ENCODE data around the gene PBX1. TPM values are rescaled to one million over a fixed set of nuclear protein-coding genes. Genes with fewer than 3 reads are reported as not detected.

The PBX1 gene
- total and polyA plus RNA-seq, 2 donors (not counting 3 experiments of a cell fraction or from before 2014, with no cell fraction given): 10.7 to 24.1 TPM

- Histone ChIP-seq H2AFZ (ENCODE audit: low read depth, low read length) (no peak overlapping the region), H3K4me3 (replicated peaks in 1 of 3; ENCODE audit: insufficient read depth in 1 of 3, low read depth in 1 of 3, low read length in 3 of 3) (no peak overlapping the region), H4K20me1 (replicated peaks; ENCODE audit: control insufficient read depth, extremely low read depth, insufficient read depth, low read length) (no peaks in the 10 kb centered on the region), H3K9me1 (replicated peaks; ENCODE audit: control insufficient read depth, extremely low read depth, insufficient read depth, low read length) (no peaks in the 10 kb centered on the region), H3K27me3 (ENCODE audit: control insufficient read depth in 2 of 2, insufficient read depth in 2 of 2, low read length in 2 of 2) (no peaks in the 10 kb centered on the region), H3K4me2 (ENCODE audit: insufficient read depth, low read length) (no peak overlapping the region), H3K36me3 (ENCODE audit: control insufficient read depth in 2 of 2, extremely low read depth in 1 of 2, insufficient read depth in 2 of 2, low read length in 2 of 2) (no peaks in the 10 kb centered on the region), H3K9me3 (replicated peaks; ENCODE audit: control insufficient read depth, insufficient read depth, low read length) (no peaks in the 10 kb centered on the region), H3K9ac (replicated peaks; ENCODE audit: extremely low read depth, insufficient read depth, low read length) (no peak overlapping the region), H3K79me2 (ENCODE audit: control insufficient read depth, insufficient read depth, low read length) (no peaks in the 10 kb centered on the region), H3K4me1 (ENCODE audit: control insufficient read depth, extremely low read depth, insufficient read depth, low read length) (no peaks in the 10 kb centered on the region), H3K27ac (ENCODE audit: insufficient read depth, low read depth, low read length) (no peak overlapping the region)
- DNase-seq (ENCODE audit: low read depth, low spot score) (no peak), FAIRE-seq (no peak)
- intact Hi-C loops (cut with micrococcal nuclease): no loop called here
- TF ChIP-seq POLR2A (IDR thresholded peaks at IDR 0.05; ENCODE audit: low read depth, low read length) (no peak), GATA2 (IDR thresholded peaks at IDR 0.05; ENCODE audit: insufficient read depth, insufficient read length, low read depth, low read length) (no peak), POLR2AphosphoS5 (IDR thresholded peaks at IDR 0.05; ENCODE audit: insufficient read depth, low read depth, low read length) (no peak), EZH2 (IDR thresholded peaks at IDR 0.05; ENCODE audit: borderline replicate concordance, low read depth, low read length, severe bottlenecking) (no peak), FOS (IDR thresholded peaks at IDR 0.05; ENCODE audit: borderline replicate concordance, insufficient read depth, low read length) (no peak), CTCF (IDR thresholded peaks at IDR 0.05; ENCODE audit: extremely low read depth in 1 of 2, insufficient read depth in 1 of 2, low read depth in 1 of 2, low read length in 2 of 2) (no peak), MYC (IDR thresholded peaks at IDR 0.05; ENCODE audit: low read depth, low read length) (no peak), JUN (IDR thresholded peaks at IDR 0.05; ENCODE audit: borderline replicate concordance, insufficient read depth, insufficient read length, low read depth) (no peak)
- TF ChIP-seq, protein P1, sequence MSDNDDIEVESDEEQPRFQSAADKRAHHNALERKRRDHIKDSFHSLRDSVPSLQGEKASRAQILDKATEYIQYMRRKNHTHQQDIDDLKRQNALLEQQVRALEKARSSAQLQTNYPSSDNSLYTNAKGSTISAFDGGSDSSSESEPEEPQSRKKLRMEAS (IDR thresholded peaks at IDR 0.05; ENCODE audit: insufficient read depth, insufficient read length): no peak
- CTCF ChIA-PET: interaction anchor here (0.6 to 1.2 kb wide), 5 partner anchors 9 to 121 kb away, joined by 3 to 4 read pairs (median 4); no protein-coding TSS in a partner anchor
- BruUV-seq (replicated peaks): no TSS peak
- POLR2A ChIA-PET: no interaction called here
- dilution Hi-C loops (cut with MboI; ENCODE audit: extremely low pct_ligation_motif_present, low sequenced_read_pairs): no loop called here
Observed at GRCh38 chr1:164640686-164641352, 81.8 kb downstream of the PBX1 start.
